RWPE2 (cell line): ENCODE data around the gene PLCL2.

Experiments
- ATAC-seq: fragments of 200-7000 bp; cut with Tn5 transposase; 3 replicates; pipeline ENCODE4 v1.9.1; 2021; ENCODE audit warnings: low read depth
- DNase-seq: peaks from one replicate; pipeline ENCODE4 v3.0.0-alpha.2; 2020; ENCODE audit warnings: low spot score
- H3K27ac ChIP-seq: fragments of 450-650 bp; 2 replicates; pipeline ENCODE4 v1.5.1; 2017; ENCODE audit warnings: mild to moderate bottlenecking; ENCODE audit not compliant: poor library complexity, severe bottlenecking
- H3K27me3 ChIP-seq: fragments of 250-450 bp; sonication (Bioruptor Pico); 2 replicates; pipeline ENCODE4 v1.5.1; 2021; ENCODE audit warnings: mild to moderate bottlenecking, moderate library complexity; ENCODE audit not compliant: insufficient read depth, poor library complexity, severe bottlenecking
- H3K36me3 ChIP-seq: fragments of 250-450 bp; sonication (Bioruptor Pico); 2 replicates; pipeline ENCODE4 v1.5.1; 2020; ENCODE audit warnings: low read depth, mild to moderate bottlenecking, moderate library complexity
- H3K4me1 ChIP-seq: fragments of 250-450 bp; sonication (Bioruptor Pico); 2 replicates; pipeline ENCODE4 v1.5.1; 2021; ENCODE audit warnings: mild to moderate bottlenecking, moderate library complexity; ENCODE audit not compliant: insufficient read depth, poor library complexity, severe bottlenecking
- H3K4me3 ChIP-seq: fragments of 250-450 bp; sonication (Bioruptor Pico); 2 replicates; pipeline ENCODE4 v1.5.1; 2021; ENCODE audit warnings: mild to moderate bottlenecking, moderate library complexity; ENCODE audit not compliant: severe bottlenecking
- H3K9me3 ChIP-seq: fragments of 250-450 bp; sonication (Bioruptor Pico); 2 replicates; pipeline ENCODE4 v1.5.1; 2021; ENCODE audit warnings: mild to moderate bottlenecking, moderate library complexity; ENCODE audit not compliant: severe bottlenecking
- CTCF ChIP-seq: fragments of 450-650 bp; IDR thresholded peaks from one replicate; pipeline ENCODE4 v1.5.1; 2017; ENCODE audit warnings: mild to moderate bottlenecking, moderate library complexity; ENCODE audit not compliant: poor library complexity, severe bottlenecking

PLCL2 gene

DNA sequence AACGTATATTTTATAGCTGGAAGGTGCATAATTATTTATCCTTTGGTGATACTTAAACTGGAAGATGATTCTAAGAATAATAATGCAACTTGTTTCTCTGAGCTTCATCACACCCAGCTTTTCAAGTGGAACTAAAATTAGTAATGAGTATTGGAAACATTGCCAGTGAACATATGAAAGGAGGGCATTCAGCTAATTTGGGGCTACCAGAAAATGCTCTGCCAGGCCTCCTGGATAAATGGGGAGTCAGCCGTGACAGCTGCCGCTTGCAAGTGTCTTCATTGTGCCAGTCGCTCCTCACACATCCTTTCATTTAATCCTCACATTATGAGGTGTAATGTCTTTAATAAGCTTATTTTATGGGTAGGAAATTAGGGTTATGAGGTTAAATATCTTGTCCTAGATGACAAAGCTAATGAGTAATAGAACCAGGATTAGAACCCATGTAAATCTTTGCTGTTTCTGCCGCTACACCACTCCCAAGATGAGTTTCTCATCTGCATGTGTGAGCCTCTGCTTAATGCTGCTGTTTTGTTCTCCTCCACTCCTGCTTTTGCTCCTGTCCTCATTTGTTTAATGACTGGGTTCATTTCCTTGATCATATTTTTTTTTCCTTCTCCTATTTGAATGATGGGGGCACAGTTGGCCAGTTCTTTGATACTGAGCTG is 155.7 kb downstream of the PLCL2 start:
- peak overlapping the region; percentile 54 for H3K27ac ChIP-seq
- no peaks in the 10 kb centered on the region for H3K27me3 ChIP-seq
- no peaks in the 10 kb centered on the region for H3K9me3 ChIP-seq
- ATAC-seq = no peak
- H3K4me1 ChIP-seq = peaks cover 25% of the 10 kb centered on the region
- no peak overlapping the region for H3K4me3 ChIP-seq
- no peak for TF ChIP-seq CTCF
- H3K36me3 ChIP-seq = no peaks in the 10 kb centered on the region
- no peak for DNase-seq

DNA sequence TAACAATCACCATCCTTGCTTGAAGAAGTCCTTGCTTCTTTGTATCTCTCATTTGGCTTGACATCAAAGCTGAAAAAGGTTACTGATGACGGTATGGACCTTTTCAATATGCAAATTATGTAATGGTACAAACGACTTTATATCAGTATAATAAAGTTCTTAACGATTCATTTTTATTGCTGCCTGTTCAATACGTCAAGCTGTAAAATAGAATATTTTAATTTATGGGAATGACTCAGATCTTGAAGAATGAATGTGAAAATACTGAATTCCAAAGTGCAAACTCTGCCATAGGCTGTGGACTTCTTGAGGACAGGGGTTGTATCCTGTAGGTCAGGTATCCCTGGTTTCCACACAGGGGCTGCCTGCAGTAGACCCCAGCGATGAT is 156.2 kb downstream of the PLCL2 start:
- no peaks in the 10 kb centered on the region for H3K36me3 ChIP-seq
- TF ChIP-seq CTCF = no peak
- no peak overlapping the region for H3K4me3 ChIP-seq
- peak overlapping the region; percentile 54 for H3K27ac ChIP-seq
- no peak for DNase-seq
- H3K27me3 ChIP-seq = no peaks in the 10 kb centered on the region
- peaks cover 25% of the 10 kb centered on the region for H3K4me1 ChIP-seq
- no peak for ATAC-seq
- H3K9me3 ChIP-seq = no peaks in the 10 kb centered on the region

GRCh38 chr3:17044855-17045254 is 160.1 kb downstream of the PLCL2 start:
- Histone ChIP-seq H3K4me1 (peaks cover 13% of the 10 kb centered on the region), H3K9me3 (no peaks in the 10 kb centered on the region), H3K27me3 (no peaks in the 10 kb centered on the region), H3K27ac (no peak overlapping the region), H3K4me3 (no peak overlapping the region), H3K36me3 (no peaks in the 10 kb centered on the region)
- no peak for TF ChIP-seq CTCF
- ATAC-seq (no peak), DNase-seq (no peak)

- no peak for TF ChIP-seq CTCF
- no peaks in the 10 kb centered on the region for H3K36me3 ChIP-seq
- H3K4me3 ChIP-seq = no peak overlapping the region
- no peaks in the 10 kb centered on the region for H3K9me3 ChIP-seq
- ATAC-seq (no peak), DNase-seq (no peak)
- H3K27me3 ChIP-seq = no peaks in the 10 kb centered on the region
- peaks cover 5% of the 10 kb centered on the region for H3K4me1 ChIP-seq
- no peak overlapping the region for H3K27ac ChIP-seq
These were observed 160.9 kb downstream of the PLCL2 start for GRCh38 chr3:17045705-17046104.

GRCh38 chr3:17046623-17047022 is 161.9 kb downstream of the PLCL2 start:
- H3K27ac ChIP-seq = no peak overlapping the region
- DNase-seq = no peak
- no peak for ATAC-seq
- no peaks in the 10 kb centered on the region for H3K36me3 ChIP-seq
- no peaks in the 10 kb centered on the region for H3K27me3 ChIP-seq
- H3K9me3 ChIP-seq = no peaks in the 10 kb centered on the region
- TF ChIP-seq CTCF = no peak
- H3K4me1 ChIP-seq = no peaks in the 10 kb centered on the region
- no peak overlapping the region for H3K4me3 ChIP-seq
